ENCODE results near the gene MOSMO. TPM values are rescaled to one million over a fixed set of nuclear protein-coding genes. Genes with fewer than 3 reads are reported as not detected.

The MOSMO gene
- total and polyA plus RNA-seq, 2 of the 13 experiments (the other 11 are each of a cell fraction or from before 2014, with no cell fraction given), result 26.7 to 32.6 TPM

GRCh38 chr16:21973945-21974344, 34.0 kb upstream of the MOSMO start:
- ATAC-seq (no peak), DNase-seq (ENCODE audit: low spot score) (no peak), FAIRE-seq (no peak)
- Histone ChIP-seq H4K20me1 (ENCODE audit: insufficient read depth, low read length) (no peaks in the 10 kb centered on the region), H3K4me3 (replicated peaks in 1 of 3; ENCODE audit: insufficient read depth in 1 of 3, low read depth in 2 of 3, low read length in 3 of 3) (no peak overlapping the region), H3K9me3 (ENCODE audit: low read length) (no peaks in the 10 kb centered on the region), H3K9ac (ENCODE audit: insufficient read depth, low read depth, low read length) (no peak overlapping the region), H3K36me3 (replicated peaks in 1 of 2; ENCODE audit: control insufficient read depth in 1 of 2, insufficient read depth in 2 of 2, low read length in 2 of 2) (peaks cover 59 to 96% of the 10 kb centered on the region in 2 experiments), H3K4me2 (ENCODE audit: low read depth, low read length) (no peak overlapping the region), H3K79me2 (ENCODE audit: insufficient read depth, low read length) (no peaks in the 10 kb centered on the region), H3K27ac (ENCODE audit: extremely low read length, insufficient read depth, low read length) (no peak overlapping the region), H3K27me3 (ENCODE audit: control insufficient read depth in 1 of 2, insufficient read depth in 2 of 2, low read length in 2 of 2) (no peaks in the 10 kb centered on the region), H3K4me1 (ENCODE audit: insufficient read depth, low read length) (no peaks in the 10 kb centered on the region), H2AFZ (ENCODE audit: low read length) (no peak overlapping the region)
- intact Hi-C loops (cut with micrococcal nuclease; ENCODE audit: unreplicated experiment) (no loop called here), in situ Hi-C loops (cut with HindIII; ENCODE audit: extremely low pct_ligation_motif_present, low pct_unique_long_range_greater_than_20kb) (no loop called here)
- 99% methylated on average over 2 of the region's 2 CpGs for WGBS (ENCODE audit: low lambda C conversion rate)
- ChIA-PET POLR2A (no interaction called here), CTCF (ENCODE audit: low intra/inter-chr PET ratio, low total read pairs) (no interaction called here)
- no TSS peak for BruUV-seq (replicated peaks)
- TF ChIP-seq HMG20B (CRISPR knock-in tag; conservative IDR thresholded peaks at IDR 0.05) (no peak), ATF7 (IDR thresholded peaks at IDR 0.05) (peak; percentile 90), ATF7 (CRISPR knock-in tag; IDR thresholded peaks at IDR 0.05) (no peak), RBM22 (optimal IDR thresholded peaks at IDR 0.05; ENCODE audit: low read length) (peak; percentile 58)

DNA sequence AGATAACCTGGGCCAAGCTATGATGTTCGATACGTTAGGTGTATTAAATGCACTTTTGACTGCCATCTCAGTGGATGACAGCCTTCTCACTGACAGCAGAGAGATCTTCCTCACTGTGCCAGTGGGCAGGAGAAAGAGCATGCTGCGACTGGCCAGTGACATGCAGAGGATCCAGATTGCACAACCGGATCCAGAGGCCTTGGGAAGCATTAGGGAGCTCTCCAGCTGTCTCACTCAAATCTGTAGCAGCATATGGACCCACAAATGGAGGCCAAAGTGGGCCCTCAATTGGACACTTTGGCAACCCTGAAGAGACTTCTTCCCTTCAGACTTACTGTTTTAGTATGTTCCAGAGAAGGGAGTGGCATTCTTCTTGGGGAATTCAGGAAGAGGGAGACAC, 27.9 kb upstream of the MOSMO start:
- H3K9ac ChIP-seq (ENCODE audit: insufficient read depth, low read depth, low read length), result no peak overlapping the region
- H3K79me2 ChIP-seq (ENCODE audit: insufficient read depth, low read length), result no peaks in the 10 kb centered on the region
- peak; percentile 20; the same call in 1 of the 3 replicates for ATAC-seq
- BruUV-seq (replicated peaks), result no TSS peak
- H3K4me1 ChIP-seq (ENCODE audit: insufficient read depth, low read length), result no peaks in the 10 kb centered on the region
- CTCF ChIA-PET (ENCODE audit: low intra/inter-chr PET ratio, low total read pairs), result no interaction called here
- no peak for DNase-seq (ENCODE audit: low spot score)
- in situ Hi-C loops (cut with HindIII; ENCODE audit: extremely low pct_ligation_motif_present, low pct_unique_long_range_greater_than_20kb), result no loop called here
- FAIRE-seq, result no peak
- no peak overlapping the region for H3K4me3 ChIP-seq (replicated peaks in 1 of 3; ENCODE audit: insufficient read depth in 1 of 3, low read depth in 2 of 3, low read length in 3 of 3)
- no peaks in the 10 kb centered on the region; the same call in 1 of the 2 replicates for H4K20me1 ChIP-seq (ENCODE audit: insufficient read depth, low read length)
- intact Hi-C loops (cut with micrococcal nuclease; ENCODE audit: unreplicated experiment), result no loop called here
- TF ChIP-seq ZNF230 (CRISPR knock-in tag; IDR thresholded peaks at IDR 0.05) (no peak), CEBPB (IDR thresholded peaks at IDR 0.05; ENCODE audit: borderline replicate concordance, low read depth, low read length) (peak; percentile 62), RBM22 (optimal IDR thresholded peaks at IDR 0.05; ENCODE audit: low read length) (peak; percentile 74), CEBPG (CRISPR knock-in tag; IDR thresholded peaks at IDR 0.05) (0 out of 2 replicates have a peak, but pooled peaks have one; percentile 25), ATF3 (CRISPR knock-in tag; IDR thresholded peaks at IDR 0.05) (no peak), POLR2A (IDR thresholded peaks at IDR 0.05; ENCODE audit: insufficient read depth in 1 of 2, low read depth in 2 of 2, low read length in 2 of 2) (0 out of 4 replicates have a peak, but pooled peaks of 1 of the 2 experiments have one; percentile 10)
- TF ChIP-seq, protein P1, sequence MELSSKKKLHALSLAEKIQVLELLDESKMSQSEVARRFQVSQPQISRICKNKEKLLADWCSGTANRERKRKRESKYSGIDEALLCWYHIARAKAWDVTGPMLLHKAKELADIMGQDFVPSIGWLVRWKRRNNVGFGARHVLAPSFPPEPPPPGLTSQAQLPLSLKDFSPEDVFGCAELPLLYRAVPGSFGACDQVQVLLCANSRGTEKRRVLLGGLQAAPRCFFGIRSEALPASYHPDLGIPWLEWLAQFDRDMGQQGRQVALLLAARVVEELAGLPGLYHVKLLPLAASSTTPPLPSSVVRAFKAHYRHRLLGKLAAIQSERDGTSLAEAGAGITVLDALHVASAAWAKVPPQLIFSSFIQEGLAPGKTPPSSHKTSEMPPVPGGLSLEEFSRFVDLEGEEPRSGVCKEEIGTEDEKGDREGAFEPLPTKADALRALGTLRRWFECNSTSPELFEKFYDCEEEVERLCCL (CRISPR knock-in tag; IDR thresholded peaks at IDR 0.05; ENCODE audit: borderline replicate concordance), result no peak
- no peak overlapping the region for H3K4me2 ChIP-seq (ENCODE audit: low read depth, low read length)
- WGBS (ENCODE audit: low lambda C conversion rate), result 95% methylated on average over 4 of the region's 4 CpGs
- POLR2A ChIA-PET, result no interaction called here
- H3K27ac ChIP-seq (ENCODE audit: extremely low read length, insufficient read depth, low read length), result no peak overlapping the region
- H3K27me3 ChIP-seq (ENCODE audit: control insufficient read depth in 1 of 2, insufficient read depth in 2 of 2, low read length in 2 of 2), result no peaks in the 10 kb centered on the region
- H2AFZ ChIP-seq (ENCODE audit: low read length), result no peak overlapping the region
- H3K36me3 ChIP-seq (replicated peaks in 1 of 2; ENCODE audit: control insufficient read depth in 1 of 2, insufficient read depth in 2 of 2, low read length in 2 of 2), result peaks cover 53 to 98% of the 10 kb centered on the region in 2 experiments
- H3K9me3 ChIP-seq (ENCODE audit: low read length), result no peaks in the 10 kb centered on the region

Data from HepG2 (cell line).